ENCODE results near the gene KIF2C.
A peak's percentile ranks its signal among the peaks of the same experiment; 100 is the strongest.

Gene KIF2C

DNA sequence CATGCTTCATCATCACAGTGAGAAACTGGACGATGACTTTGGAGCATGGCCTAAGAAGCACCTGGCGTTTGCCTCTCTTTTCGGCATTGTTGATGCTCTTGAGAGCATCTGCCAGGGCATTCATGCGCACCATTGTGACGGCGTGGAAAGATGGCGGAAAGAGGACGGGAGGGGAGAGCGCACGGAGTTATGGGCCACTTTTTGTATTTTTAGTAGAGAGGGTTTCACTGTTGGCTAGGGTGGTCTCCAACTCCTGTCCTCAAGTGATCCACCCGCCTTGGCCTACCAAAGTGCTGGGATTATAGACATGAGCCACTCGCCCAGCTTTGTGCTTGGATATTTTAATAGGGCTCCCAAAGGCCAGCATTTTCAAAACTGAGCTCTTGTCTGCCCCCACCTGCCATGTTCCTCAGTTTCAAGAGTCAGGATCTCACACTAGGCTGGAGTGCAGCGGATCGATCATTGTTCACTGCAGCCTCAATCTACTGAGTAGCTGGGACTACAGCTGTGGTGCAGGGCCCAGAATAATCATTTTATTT, 41.0 kb downstream of the KIF2C start:
- Histone ChIP-seq H3K9ac (no peak overlapping the region), H3K27me3 (no peaks in the 10 kb centered on the region), H4K20me1 (peaks cover 49% of the 10 kb centered on the region), H3K4me1 (peaks cover 61% of the 10 kb centered on the region), H3K27ac (no peak overlapping the region), H3K4me2 (no peak overlapping the region), H3K36me3 (peaks cover 65% of the 10 kb centered on the region), H3K9me3 (no peaks in the 10 kb centered on the region), H3K4me3 (no peak overlapping the region)
- TF ChIP-seq Cebpa-rat (IDR thresholded peaks at IDR 0.05): no peak

GRCh38 chr1:44783697-44784093, 44.1 kb downstream of the KIF2C start:
- Histone ChIP-seq H3K36me3 (peaks cover 37% of the 10 kb centered on the region), H4K20me1 (peaks cover 21% of the 10 kb centered on the region), H3K27me3 (no peaks in the 10 kb centered on the region), H3K9me3 (no peaks in the 10 kb centered on the region), H3K4me3 (peak overlapping the region; percentile 64), H3K27ac (peak overlapping the region; percentile 81), H3K9ac (peak overlapping the region; percentile 78), H3K4me1 (peaks cover 52% of the 10 kb centered on the region), H3K4me2 (peak overlapping the region; percentile 91)
- TF ChIP-seq Cebpa-rat (IDR thresholded peaks at IDR 0.05): no peak

- H4K20me1 ChIP-seq: peaks cover 15% of the 10 kb centered on the region
- H3K4me1 ChIP-seq: peaks cover 49% of the 10 kb centered on the region
- peak overlapping the region; percentile 78 for H3K9ac ChIP-seq
- TF ChIP-seq Cebpa-rat (IDR thresholded peaks at IDR 0.05): no peak
- H3K27me3 ChIP-seq: no peaks in the 10 kb centered on the region
- H3K9me3 ChIP-seq: no peaks in the 10 kb centered on the region
- H3K36me3 ChIP-seq: peaks cover 31% of the 10 kb centered on the region
- H3K27ac ChIP-seq: peak overlapping the region; percentile 81
- peak overlapping the region; percentile 64 for H3K4me3 ChIP-seq
- peak overlapping the region; percentile 91 for H3K4me2 ChIP-seq
Measured at GRCh38 chr1:44784094-44785028, 44.7 kb downstream of the KIF2C start.

- Histone ChIP-seq H3K27ac (peak overlapping the region; percentile 81), H4K20me1 (peaks cover 8% of the 10 kb centered on the region), H3K9me3 (no peaks in the 10 kb centered on the region), H3K4me2 (peak overlapping the region; percentile 91), H3K4me3 (peak overlapping the region; percentile 64), H3K36me3 (peaks cover 24% of the 10 kb centered on the region), H3K9ac (peak overlapping the region; percentile 78), H3K4me1 (peaks cover 49% of the 10 kb centered on the region), H3K27me3 (no peaks in the 10 kb centered on the region)
- no peak for TF ChIP-seq Cebpa-rat (IDR thresholded peaks at IDR 0.05)
Measured at GRCh38 chr1:44785029-44785380, 45.4 kb downstream of the KIF2C start.

- peak overlapping the region; percentile 91 for H3K4me2 ChIP-seq
Measured at GRCh38 chr1:44785501-44786137, 46.0 kb downstream of the KIF2C start.

DNA sequence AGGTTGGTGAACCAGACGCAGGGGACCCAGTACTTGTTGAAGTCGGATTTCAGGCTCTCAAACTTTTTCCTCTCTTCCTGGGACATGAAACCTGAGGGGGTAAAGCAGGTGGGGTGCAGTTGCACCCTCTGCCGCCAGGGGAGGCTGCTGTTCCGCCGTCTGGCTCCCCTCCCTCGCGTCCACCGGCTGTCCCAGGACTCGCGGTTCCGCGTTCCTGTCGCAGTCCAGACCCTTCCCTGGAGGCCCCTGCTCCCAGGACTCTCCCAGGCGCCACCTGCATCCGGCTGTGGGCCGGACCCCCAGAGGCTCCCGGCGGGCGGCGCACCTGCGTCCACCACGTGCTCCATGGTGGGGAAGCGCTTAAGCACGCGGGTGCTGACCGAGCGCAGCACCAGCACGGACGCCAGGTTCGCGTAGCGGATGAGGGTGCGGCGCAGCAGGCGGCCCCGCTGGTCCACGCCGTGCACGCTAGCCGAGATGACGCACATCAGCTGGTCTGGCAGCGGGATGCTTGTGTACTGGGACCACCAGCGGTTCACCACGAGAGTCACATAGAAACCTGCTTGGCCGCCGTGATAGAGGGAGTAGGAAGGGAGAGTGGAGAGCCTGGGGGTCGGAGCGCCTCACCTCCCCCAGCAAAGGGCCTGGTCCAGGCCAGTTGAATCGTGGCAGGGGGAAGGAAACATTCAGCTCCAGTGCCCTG, 46.7 kb downstream of the KIF2C start:
- Histone ChIP-seq H4K20me1 (no peaks in the 10 kb centered on the region), H3K9me3 (no peaks in the 10 kb centered on the region), H3K36me3 (peaks cover 11% of the 10 kb centered on the region), H3K27ac (peak overlapping the region; percentile 81), H3K27me3 (no peaks in the 10 kb centered on the region), H3K4me2 (peak overlapping the region; percentile 91), H3K4me3 (peak overlapping the region; percentile 64), H3K4me1 (peaks cover 49% of the 10 kb centered on the region), H3K9ac (peak overlapping the region; percentile 78)
- TF ChIP-seq Cebpa-rat (IDR thresholded peaks at IDR 0.05): no peak

More at GRCh38 chr1:44785501-44786137, 46.0 kb downstream of the KIF2C start:
- Histone ChIP-seq H3K27ac (peak overlapping the region; percentile 81), H3K4me3 (peak overlapping the region; percentile 64), H3K4me1 (peaks cover 49% of the 10 kb centered on the region), H3K9ac (peak overlapping the region; percentile 78), H3K27me3 (no peaks in the 10 kb centered on the region), H3K9me3 (no peaks in the 10 kb centered on the region), H3K36me3 (peaks cover 18% of the 10 kb centered on the region), H4K20me1 (peaks cover 2% of the 10 kb centered on the region)
- no peak for TF ChIP-seq Cebpa-rat (IDR thresholded peaks at IDR 0.05)

DNA sequence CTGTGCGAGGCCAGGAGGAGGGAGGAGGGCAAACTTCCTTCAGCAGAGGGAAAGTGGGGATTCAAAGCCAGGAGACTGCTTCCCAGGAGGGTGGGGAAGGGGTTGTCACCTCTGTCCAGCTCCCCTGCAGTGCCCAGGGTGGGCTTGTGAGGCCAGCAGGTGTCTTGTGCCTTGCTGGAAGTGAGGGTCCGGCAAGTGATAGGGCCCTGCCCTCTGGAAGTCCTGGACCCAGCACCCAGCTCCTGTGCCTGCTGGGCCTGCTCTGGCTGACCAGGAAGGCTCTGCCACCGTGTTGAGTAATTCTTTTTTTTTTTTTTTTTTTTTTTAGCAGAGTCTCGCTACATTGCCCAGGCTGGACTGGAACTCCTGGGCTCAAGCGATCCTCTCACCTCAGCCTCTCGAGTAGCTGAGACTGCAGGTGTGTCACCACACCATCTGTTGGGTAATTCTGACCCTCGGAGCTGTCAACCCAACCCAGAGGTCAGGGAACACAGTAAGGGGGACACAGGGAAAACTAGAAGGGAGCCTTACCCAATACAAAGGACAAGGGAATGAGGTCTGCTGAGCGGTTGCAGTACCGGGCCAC, 47.3 kb downstream of the KIF2C start:
- no peak for TF ChIP-seq Cebpa-rat (IDR thresholded peaks at IDR 0.05)
- Histone ChIP-seq H3K4me1 (peaks cover 49% of the 10 kb centered on the region), H3K27ac (peak overlapping the region; percentile 81), H3K9me3 (no peaks in the 10 kb centered on the region), H3K27me3 (no peaks in the 10 kb centered on the region), H3K4me2 (peak overlapping the region; percentile 91), H3K9ac (peak overlapping the region; percentile 78; the same call in 1 of the 2 replicates), H4K20me1 (no peaks in the 10 kb centered on the region), H3K4me3 (no peak overlapping the region), H3K36me3 (peaks cover 5% of the 10 kb centered on the region)

DNA sequence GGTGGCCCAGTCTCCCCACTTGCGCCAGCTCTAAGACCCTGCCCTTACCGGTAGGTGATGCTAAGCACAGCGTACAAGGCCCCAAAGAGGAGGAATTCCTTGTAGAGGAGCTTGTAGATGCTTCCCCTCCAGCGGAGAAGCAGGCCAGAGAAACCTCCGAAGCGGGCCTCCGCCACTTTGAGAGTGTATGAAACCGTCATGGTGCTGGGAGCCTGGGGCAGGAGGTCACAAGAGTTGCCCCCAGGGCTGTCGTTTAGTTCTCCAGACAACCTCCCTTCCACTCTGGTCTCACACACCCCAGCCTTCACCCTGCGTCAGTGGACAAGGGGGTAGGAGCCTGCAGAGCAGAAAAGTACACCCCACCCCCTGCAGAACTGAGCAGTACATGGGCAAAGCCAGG, 47.9 kb downstream of the KIF2C start:
- H3K9ac ChIP-seq: no peak overlapping the region
- peak overlapping the region; percentile 53; the same call in 1 of the 2 replicates for H3K27ac ChIP-seq
- no peaks in the 10 kb centered on the region for H3K27me3 ChIP-seq
- peaks cover 44% of the 10 kb centered on the region for H3K4me1 ChIP-seq
- no peak overlapping the region for H3K4me2 ChIP-seq
- H3K36me3 ChIP-seq: no peaks in the 10 kb centered on the region
- no peaks in the 10 kb centered on the region for H3K9me3 ChIP-seq
- H3K4me3 ChIP-seq: no peak overlapping the region
- no peak for TF ChIP-seq Cebpa-rat (IDR thresholded peaks at IDR 0.05)
- H4K20me1 ChIP-seq: no peaks in the 10 kb centered on the region

Measured in BLaER1 (cell line).